ENCODE data around the gene TWF1.

DNA sequence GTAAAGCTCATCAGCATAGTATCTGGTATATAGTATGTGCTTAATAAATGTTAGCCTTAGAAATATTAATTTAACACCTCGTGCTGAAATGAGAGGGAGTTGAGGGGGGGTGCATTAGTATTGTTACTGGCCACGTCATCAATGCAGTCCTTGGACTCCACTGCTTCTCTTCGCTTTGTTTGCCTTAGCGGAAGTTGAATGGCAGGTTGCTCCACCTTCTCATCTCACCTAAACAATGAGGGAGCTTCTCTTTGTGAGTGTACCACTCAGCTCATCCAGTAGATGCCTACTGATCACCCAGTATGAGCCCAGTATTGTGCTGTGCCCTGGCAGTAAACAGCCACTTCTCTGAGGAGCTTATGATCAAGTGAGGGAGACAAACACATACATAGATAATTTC lies 34.2 kb upstream of the TWF1 start:
- TF ChIP-seq, protein P1, sequence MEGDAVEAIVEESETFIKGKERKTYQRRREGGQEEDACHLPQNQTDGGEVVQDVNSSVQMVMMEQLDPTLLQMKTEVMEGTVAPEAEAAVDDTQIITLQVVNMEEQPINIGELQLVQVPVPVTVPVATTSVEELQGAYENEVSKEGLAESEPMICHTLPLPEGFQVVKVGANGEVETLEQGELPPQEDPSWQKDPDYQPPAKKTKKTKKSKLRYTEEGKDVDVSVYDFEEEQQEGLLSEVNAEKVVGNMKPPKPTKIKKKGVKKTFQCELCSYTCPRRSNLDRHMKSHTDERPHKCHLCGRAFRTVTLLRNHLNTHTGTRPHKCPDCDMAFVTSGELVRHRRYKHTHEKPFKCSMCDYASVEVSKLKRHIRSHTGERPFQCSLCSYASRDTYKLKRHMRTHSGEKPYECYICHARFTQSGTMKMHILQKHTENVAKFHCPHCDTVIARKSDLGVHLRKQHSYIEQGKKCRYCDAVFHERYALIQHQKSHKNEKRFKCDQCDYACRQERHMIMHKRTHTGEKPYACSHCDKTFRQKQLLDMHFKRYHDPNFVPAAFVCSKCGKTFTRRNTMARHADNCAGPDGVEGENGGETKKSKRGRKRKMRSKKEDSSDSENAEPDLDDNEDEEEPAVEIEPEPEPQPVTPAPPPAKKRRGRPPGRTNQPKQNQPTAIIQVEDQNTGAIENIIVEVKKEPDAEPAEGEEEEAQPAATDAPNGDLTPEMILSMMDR (IDR thresholded peaks at IDR 0.05; ENCODE audit: poor library complexity): no peak
- TF ChIP-seq EZH2 (IDR thresholded peaks at IDR 0.05; ENCODE audit: borderline replicate concordance): no peak
- TF ChIP-seq EZH2phosphoT487 (IDR thresholded peaks at IDR 0.05; ENCODE audit: low read depth, severe bottlenecking, unreplicated experiment): no peak

Data from hepatocyte (in vitro differentiated cells).